ENCODE results near the gene SLC13A2. TPM values are rescaled to one million over a fixed set of nuclear protein-coding genes. Genes with fewer than 3 reads are reported as not detected.

SLC13A2 gene
- total and polyA plus RNA-seq, 2 experiments from 2014 or later = not detected

DNA sequence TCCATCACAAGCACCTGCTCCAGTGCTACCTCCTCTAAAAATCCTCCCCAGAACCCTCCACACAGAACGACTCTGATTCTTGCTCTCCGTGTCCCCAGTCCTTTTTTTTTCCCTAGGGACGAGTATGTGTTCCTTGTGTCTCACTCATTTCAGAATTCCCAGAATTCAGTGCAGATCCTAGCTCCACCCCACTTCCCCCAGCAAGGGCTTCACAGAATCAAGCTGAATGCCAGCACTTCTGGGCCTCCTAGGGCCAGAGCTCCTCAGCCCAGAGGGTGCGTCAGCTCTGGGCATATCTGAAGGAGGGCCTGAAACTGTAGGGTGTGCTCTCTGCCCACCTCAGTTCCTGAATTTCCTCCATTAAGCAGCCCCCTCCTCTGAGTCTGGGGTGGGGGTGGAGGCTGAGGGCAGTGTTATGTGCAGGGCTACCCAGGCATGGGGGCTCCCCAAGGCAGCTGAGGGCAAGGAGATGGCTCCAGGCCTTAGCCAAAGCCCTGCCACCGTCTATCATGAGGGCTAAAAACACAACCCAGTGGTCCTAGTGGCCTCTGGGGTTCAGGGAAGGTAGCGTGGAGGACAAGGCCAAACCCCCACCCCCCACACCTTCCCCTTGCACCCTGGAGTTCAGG, 72.5 kb downstream of the SLC13A2 start (continued):
- TF ChIP-seq, protein P1, sequence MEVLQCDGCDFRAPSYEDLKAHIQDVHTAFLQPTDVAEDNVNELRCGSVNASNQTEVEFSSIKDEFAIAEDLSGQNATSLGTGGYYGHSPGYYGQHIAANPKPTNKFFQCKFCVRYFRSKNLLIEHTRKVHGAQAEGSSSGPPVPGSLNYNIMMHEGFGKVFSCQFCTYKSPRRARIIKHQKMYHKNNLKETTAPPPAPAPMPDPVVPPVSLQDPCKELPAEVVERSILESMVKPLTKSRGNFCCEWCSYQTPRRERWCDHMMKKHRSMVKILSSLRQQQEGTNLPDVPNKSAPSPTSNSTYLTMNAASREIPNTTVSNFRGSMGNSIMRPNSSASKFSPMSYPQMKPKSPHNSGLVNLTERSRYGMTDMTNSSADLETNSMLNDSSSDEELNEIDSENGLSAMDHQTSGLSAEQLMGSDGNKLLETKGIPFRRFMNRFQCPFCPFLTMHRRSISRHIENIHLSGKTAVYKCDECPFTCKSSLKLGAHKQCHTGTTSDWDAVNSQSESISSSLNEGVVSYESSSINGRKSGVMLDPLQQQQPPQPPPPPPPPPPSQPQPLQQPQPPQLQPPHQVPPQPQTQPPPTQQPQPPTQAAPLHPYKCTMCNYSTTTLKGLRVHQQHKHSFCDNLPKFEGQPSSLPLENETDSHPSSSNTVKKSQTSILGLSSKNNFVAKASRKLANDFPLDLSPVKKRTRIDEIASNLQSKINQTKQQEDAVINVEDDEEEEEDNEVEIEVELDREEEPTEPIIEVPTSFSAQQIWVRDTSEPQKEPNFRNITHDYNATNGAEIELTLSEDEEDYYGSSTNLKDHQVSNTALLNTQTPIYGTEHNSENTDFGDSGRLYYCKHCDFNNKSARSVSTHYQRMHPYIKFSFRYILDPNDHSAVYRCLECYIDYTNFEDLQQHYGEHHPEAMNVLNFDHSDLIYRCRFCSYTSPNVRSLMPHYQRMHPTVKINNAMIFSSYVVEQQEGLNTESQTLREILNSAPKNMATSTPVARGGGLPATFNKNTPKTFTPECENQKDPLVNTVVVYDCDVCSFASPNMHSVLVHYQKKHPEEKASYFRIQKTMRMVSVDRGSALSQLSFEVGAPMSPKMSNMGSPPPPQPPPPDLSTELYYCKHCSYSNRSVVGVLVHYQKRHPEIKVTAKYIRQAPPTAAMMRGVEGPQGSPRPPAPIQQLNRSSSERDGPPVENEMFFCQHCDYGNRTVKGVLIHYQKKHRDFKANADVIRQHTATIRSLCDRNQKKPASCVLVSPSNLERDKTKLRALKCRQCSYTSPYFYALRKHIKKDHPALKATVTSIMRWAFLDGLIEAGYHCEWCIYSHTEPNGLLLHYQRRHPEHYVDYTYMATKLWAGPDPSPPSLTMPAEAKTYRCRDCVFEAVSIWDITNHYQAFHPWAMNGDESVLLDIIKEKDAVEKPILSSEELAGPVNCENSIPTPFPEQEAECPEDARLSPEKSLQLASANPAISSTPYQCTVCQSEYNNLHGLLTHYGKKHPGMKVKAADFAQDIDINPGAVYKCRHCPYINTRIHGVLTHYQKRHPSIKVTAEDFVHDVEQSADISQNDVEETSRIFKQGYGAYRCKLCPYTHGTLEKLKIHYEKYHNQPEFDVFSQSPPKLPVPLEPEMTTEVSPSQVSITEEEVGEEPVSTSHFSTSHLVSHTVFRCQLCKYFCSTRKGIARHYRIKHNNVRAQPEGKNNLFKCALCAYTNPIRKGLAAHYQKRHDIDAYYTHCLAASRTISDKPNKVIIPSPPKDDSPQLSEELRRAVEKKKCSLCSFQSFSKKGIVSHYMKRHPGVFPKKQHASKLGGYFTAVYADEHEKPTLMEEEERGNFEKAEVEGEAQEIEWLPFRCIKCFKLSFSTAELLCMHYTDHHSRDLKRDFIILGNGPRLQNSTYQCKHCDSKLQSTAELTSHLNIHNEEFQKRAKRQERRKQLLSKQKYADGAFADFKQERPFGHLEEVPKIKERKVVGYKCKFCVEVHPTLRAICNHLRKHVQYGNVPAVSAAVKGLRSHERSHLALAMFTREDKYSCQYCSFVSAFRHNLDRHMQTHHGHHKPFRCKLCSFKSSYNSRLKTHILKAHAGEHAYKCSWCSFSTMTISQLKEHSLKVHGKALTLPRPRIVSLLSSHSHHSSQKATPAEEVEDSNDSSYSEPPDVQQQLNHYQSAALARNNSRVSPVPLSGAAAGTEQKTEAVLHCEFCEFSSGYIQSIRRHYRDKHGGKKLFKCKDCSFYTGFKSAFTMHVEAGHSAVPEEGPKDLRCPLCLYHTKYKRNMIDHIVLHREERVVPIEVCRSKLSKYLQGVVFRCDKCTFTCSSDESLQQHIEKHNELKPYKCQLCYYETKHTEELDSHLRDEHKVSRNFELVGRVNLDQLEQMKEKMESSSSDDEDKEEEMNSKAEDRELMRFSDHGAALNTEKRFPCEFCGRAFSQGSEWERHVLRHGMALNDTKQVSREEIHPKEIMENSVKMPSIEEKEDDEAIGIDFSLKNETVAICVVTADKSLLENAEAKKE (CRISPR knock-in tag; IDR thresholded peaks at IDR 0.05) = no peak
- TF ChIP-seq STAT1 (IDR thresholded peaks at IDR 0.05; ENCODE audit: unreplicated experiment) (no peak), EZH2phosphoT487 (IDR thresholded peaks at IDR 0.05; ENCODE audit: unreplicated experiment) (no peak), JUNB (IDR thresholded peaks at IDR 0.05; ENCODE audit: unreplicated experiment) (no peak), ZNF331 (CRISPR knock-in tag; IDR thresholded peaks at IDR 0.05; ENCODE audit: low read depth) (no peak)
- TF ChIP-seq, protein P2, sequence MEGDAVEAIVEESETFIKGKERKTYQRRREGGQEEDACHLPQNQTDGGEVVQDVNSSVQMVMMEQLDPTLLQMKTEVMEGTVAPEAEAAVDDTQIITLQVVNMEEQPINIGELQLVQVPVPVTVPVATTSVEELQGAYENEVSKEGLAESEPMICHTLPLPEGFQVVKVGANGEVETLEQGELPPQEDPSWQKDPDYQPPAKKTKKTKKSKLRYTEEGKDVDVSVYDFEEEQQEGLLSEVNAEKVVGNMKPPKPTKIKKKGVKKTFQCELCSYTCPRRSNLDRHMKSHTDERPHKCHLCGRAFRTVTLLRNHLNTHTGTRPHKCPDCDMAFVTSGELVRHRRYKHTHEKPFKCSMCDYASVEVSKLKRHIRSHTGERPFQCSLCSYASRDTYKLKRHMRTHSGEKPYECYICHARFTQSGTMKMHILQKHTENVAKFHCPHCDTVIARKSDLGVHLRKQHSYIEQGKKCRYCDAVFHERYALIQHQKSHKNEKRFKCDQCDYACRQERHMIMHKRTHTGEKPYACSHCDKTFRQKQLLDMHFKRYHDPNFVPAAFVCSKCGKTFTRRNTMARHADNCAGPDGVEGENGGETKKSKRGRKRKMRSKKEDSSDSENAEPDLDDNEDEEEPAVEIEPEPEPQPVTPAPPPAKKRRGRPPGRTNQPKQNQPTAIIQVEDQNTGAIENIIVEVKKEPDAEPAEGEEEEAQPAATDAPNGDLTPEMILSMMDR (conservative IDR thresholded peaks at IDR 0.05; ENCODE audit: low read depth in 2 of 2) = no peak

DNA sequence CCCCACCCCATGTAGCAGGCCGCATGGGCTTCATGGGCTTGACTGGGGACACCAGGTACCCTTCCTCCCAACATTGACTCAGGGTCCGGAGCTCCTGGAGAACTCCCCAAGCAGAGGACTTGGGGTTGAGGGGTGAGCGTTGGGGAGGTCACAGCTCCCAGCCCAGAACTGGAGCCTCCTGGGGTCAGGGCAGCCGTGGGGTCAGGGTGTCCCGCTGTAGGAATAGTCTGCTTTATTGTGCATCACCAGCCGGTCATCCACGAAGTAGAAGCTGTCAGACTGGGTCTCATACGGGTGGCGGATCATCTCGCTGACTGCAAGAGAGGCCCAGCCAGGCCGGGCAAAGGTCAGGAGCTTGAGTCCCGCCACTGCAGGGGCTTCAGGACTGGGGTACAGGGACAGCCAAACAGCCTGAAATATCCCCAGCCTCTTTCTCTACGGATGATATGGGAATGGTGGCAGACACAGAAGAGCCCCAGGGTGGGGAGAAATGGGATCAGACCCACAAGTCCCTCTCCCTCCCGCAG, 73.7 kb downstream of the SLC13A2 start:
- peaks cover 8% of the 10 kb centered on the region for H3K79me2 ChIP-seq (replicated peaks; ENCODE audit: insufficient read depth)
- H3K36me3 ChIP-seq (ENCODE audit: insufficient read depth) = no peaks in the 10 kb centered on the region
- no peak overlapping the region for H3K4me3 ChIP-seq
- H3K27me3 Mint-ChIP-seq (ENCODE audit: insufficient read depth, low read depth, poor library complexity) = peaks cover 17% of the 10 kb centered on the region
- H3K27ac ChIP-seq (ENCODE audit: low read depth) = no peak overlapping the region
- no peak for DNase-seq (ENCODE audit: low spot score)
- H3K4me1 Mint-ChIP-seq = peaks cover 31% of the 10 kb centered on the region
- no peaks in the 10 kb centered on the region for H3F3A ChIP-seq (replicated peaks; ENCODE audit: low read depth)
- no peaks in the 10 kb centered on the region; the same call in 2 of the 3 replicates for H3K36me3 Mint-ChIP-seq (ENCODE audit: low read depth)
- H3K4me1 ChIP-seq (ENCODE audit: insufficient read depth) = peaks cover 17% of the 10 kb centered on the region
- H4K20me1 ChIP-seq (replicated peaks; ENCODE audit: insufficient read depth) = no peaks in the 10 kb centered on the region; the same call in 1 of the 2 replicates
- H3K4me3 Mint-ChIP-seq = no peak overlapping the region
- no peak overlapping the region for H2AFZ ChIP-seq
- no peaks in the 10 kb centered on the region for H3K9me2 ChIP-seq (ENCODE audit: insufficient read depth)
- H3K27me3 ChIP-seq (ENCODE audit: insufficient read depth) = no peaks in the 10 kb centered on the region
- H3K4me2 ChIP-seq = no peak overlapping the region
- H3K27ac Mint-ChIP-seq = no peak overlapping the region
- no peak for ATAC-seq
- H3K9me3 Mint-ChIP-seq = no peaks in the 10 kb centered on the region
- no peak for TF ChIP-seq ZNF114 (CRISPR knock-in tag; IDR thresholded peaks at IDR 0.05)
- TF ChIP-seq, protein P3, sequence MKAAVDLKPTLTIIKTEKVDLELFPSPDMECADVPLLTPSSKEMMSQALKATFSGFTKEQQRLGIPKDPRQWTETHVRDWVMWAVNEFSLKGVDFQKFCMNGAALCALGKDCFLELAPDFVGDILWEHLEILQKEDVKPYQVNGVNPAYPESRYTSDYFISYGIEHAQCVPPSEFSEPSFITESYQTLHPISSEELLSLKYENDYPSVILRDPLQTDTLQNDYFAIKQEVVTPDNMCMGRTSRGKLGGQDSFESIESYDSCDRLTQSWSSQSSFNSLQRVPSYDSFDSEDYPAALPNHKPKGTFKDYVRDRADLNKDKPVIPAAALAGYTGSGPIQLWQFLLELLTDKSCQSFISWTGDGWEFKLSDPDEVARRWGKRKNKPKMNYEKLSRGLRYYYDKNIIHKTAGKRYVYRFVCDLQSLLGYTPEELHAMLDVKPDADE (IDR thresholded peaks at IDR 0.05) = no peak
- TF ChIP-seq, protein P4, sequence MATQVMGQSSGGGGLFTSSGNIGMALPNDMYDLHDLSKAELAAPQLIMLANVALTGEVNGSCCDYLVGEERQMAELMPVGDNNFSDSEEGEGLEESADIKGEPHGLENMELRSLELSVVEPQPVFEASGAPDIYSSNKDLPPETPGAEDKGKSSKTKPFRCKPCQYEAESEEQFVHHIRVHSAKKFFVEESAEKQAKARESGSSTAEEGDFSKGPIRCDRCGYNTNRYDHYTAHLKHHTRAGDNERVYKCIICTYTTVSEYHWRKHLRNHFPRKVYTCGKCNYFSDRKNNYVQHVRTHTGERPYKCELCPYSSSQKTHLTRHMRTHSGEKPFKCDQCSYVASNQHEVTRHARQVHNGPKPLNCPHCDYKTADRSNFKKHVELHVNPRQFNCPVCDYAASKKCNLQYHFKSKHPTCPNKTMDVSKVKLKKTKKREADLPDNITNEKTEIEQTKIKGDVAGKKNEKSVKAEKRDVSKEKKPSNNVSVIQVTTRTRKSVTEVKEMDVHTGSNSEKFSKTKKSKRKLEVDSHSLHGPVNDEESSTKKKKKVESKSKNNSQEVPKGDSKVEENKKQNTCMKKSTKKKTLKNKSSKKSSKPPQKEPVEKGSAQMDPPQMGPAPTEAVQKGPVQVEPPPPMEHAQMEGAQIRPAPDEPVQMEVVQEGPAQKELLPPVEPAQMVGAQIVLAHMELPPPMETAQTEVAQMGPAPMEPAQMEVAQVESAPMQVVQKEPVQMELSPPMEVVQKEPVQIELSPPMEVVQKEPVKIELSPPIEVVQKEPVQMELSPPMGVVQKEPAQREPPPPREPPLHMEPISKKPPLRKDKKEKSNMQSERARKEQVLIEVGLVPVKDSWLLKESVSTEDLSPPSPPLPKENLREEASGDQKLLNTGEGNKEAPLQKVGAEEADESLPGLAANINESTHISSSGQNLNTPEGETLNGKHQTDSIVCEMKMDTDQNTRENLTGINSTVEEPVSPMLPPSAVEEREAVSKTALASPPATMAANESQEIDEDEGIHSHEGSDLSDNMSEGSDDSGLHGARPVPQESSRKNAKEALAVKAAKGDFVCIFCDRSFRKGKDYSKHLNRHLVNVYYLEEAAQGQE (IDR thresholded peaks at IDR 0.05; ENCODE audit: unreplicated experiment) = no peak
- TF ChIP-seq EZH2 (IDR thresholded peaks at IDR 0.05; ENCODE audit: low read depth, unreplicated experiment) = no peak
- TF ChIP-seq ZNF331 (CRISPR knock-in tag; IDR thresholded peaks at IDR 0.05; ENCODE audit: low read depth) = no peak
- TF ChIP-seq NANOG (IDR thresholded peaks at IDR 0.05; ENCODE audit: borderline replicate concordance) = no peak

Measured in GM23338 (cell line).